ENCODE results near the gene PDE4D.

The PDE4D gene

GRCh38 chr5:59648949-59649921 lies 244.3 kb downstream of the PDE4D start:
- no peak for DNase-seq

GRCh38 chr5:59648038-59648831 lies 245.3 kb downstream of the PDE4D start:
- no peak for DNase-seq

GRCh38 chr5:59645380-59645779 lies 248.1 kb downstream of the PDE4D start:
- no peak for DNase-seq

- no peak for DNase-seq
Measured at GRCh38 chr5:59640411-59640810, 253.1 kb downstream of the PDE4D start.

- DNase-seq = no peak
Measured at GRCh38 chr5:59637884-59638580, 255.5 kb downstream of the PDE4D start.

GRCh38 chr5:59629561-59629960 lies 264.0 kb downstream of the PDE4D start:
- DNase-seq = no peak

GRCh38 chr5:59628062-59628828 lies 265.3 kb downstream of the PDE4D start:
- no peak for DNase-seq

- DNase-seq = no peak
Measured at GRCh38 chr5:59624898-59625297, 268.6 kb downstream of the PDE4D start.

GRCh38 chr5:59622848-59623247 lies 270.7 kb downstream of the PDE4D start:
- no peak for DNase-seq

GRCh38 chr5:59621477-59621876 lies 272.0 kb downstream of the PDE4D start:
- no peak for DNase-seq

GRCh38 chr5:59620535-59621212 lies 272.9 kb downstream of the PDE4D start:
- DNase-seq = no peak

GRCh38 chr5:59618644-59619043 lies 274.9 kb downstream of the PDE4D start:
- no peak for DNase-seq

- DNase-seq = no peak
Measured at GRCh38 chr5:59617186-59617771, 276.2 kb downstream of the PDE4D start.

GRCh38 chr5:59616413-59616812 lies 277.1 kb downstream of the PDE4D start:
- DNase-seq = no peak

GRCh38 chr5:59615272-59615671 lies 278.3 kb downstream of the PDE4D start:
- DNase-seq = no peak

GRCh38 chr5:59609501-59610265 lies 283.8 kb downstream of the PDE4D start:
- no peak for DNase-seq

- DNase-seq = no peak
Measured at GRCh38 chr5:59608745-59609144, 284.8 kb downstream of the PDE4D start.

- DNase-seq = no peak
Measured at GRCh38 chr5:59607138-59607765, 286.3 kb downstream of the PDE4D start.

- DNase-seq = no peak
Measured at GRCh38 chr5:59605915-59606314, 287.6 kb downstream of the PDE4D start.

- DNase-seq = no peak
Measured at GRCh38 chr5:59604111-59604510, 289.4 kb downstream of the PDE4D start.
